ENCODE measurements around the gene NLK.

DNA sequence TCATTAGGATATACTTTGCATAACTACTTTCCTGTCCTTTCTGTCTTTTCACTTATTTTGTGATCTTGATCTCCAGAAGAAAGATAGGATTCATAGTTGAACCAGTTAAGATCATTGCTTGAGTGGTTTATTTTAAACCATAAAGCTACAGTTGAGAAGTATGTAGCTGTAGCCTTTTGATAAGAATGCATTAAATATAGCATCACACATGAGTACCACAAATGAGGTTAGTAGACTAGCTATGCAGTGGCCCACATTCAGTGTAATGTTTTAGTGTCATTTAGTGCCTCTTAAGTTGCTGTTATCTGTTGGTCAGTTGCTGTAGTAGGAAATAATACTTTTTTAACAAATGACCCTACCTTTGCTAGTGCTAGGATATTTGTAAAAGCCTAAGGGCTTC is 1.3 kb downstream of the NLK start:
- TF ChIP-seq CTCF (conservative IDR thresholded peaks at IDR 0.05 in 1 of 2, IDR thresholded peaks at IDR 0.05 in 1 of 2; ENCODE audit: extremely low read depth in 1 of 2, insufficient read depth in 1 of 2, low read depth in 1 of 2, low read length in 2 of 2) (no peak), EZH2 (IDR thresholded peaks at IDR 0.05; ENCODE audit: borderline replicate concordance, low read length) (no peak)

All from mammary epithelial cell (primary cell).